ENCODE data around the gene CIRBP.
A peak's percentile ranks its signal among the peaks of the same experiment; 100 is the strongest.

DNA sequence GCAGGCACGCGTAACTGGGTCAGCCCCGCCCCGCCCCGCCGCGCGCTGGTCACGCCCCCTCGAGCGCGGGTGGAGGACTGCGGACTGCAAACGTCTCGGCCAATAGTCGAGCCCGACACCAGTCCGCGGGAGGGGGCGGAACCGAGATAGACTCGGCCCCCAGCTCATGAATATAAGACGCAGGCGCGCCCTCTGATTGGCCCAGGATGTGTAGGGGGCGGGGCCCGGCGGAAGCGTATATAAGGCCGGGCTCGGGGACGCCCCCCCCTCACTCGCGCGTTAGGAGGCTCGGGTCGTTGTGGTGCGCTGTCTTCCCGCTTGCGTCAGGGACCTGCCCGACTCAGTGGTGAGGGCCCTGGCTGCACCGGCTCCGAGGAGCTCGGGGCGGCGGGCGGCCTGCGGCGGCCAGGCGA is at the start of gene CIRBP:
- TF ChIP-seq, protein P1, sequence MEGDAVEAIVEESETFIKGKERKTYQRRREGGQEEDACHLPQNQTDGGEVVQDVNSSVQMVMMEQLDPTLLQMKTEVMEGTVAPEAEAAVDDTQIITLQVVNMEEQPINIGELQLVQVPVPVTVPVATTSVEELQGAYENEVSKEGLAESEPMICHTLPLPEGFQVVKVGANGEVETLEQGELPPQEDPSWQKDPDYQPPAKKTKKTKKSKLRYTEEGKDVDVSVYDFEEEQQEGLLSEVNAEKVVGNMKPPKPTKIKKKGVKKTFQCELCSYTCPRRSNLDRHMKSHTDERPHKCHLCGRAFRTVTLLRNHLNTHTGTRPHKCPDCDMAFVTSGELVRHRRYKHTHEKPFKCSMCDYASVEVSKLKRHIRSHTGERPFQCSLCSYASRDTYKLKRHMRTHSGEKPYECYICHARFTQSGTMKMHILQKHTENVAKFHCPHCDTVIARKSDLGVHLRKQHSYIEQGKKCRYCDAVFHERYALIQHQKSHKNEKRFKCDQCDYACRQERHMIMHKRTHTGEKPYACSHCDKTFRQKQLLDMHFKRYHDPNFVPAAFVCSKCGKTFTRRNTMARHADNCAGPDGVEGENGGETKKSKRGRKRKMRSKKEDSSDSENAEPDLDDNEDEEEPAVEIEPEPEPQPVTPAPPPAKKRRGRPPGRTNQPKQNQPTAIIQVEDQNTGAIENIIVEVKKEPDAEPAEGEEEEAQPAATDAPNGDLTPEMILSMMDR (IDR thresholded peaks at IDR 0.05), result no peak
- peak in 1 of 2 donors; percentile 97 for TF ChIP-seq POLR2A (IDR thresholded peaks at IDR 0.05)
